ENCODE data around the gene PRSS48. TPM values are rescaled to one million over a fixed set of nuclear protein-coding genes. Genes with fewer than 3 reads are reported as not detected.

Gene PRSS48
- total RNA-seq, 1 donor from 2014 or later: not detected

- no peak overlapping the region for H3K27ac Mint-ChIP-seq
- no peaks in the 10 kb centered on the region for H3K36me3 Mint-ChIP-seq
- no peaks in the 10 kb centered on the region for H3K9me3 Mint-ChIP-seq
- peaks cover 7% of the 10 kb centered on the region for H3K4me1 Mint-ChIP-seq
- no peak for TF ChIP-seq CTCF (IDR thresholded peaks at IDR 0.05; ENCODE audit: unreplicated experiment)
- no peak for DNase-seq (ENCODE audit: low spot score in 2 of 2, unreplicated experiment in 2 of 2)
- H3K27me3 Mint-ChIP-seq (ENCODE audit: low read depth): no peaks in the 10 kb centered on the region
- no peak overlapping the region for H3K4me3 Mint-ChIP-seq
Measured at GRCh38 chr4:151314479-151314878, 37.5 kb downstream of the PRSS48 start.

DNA sequence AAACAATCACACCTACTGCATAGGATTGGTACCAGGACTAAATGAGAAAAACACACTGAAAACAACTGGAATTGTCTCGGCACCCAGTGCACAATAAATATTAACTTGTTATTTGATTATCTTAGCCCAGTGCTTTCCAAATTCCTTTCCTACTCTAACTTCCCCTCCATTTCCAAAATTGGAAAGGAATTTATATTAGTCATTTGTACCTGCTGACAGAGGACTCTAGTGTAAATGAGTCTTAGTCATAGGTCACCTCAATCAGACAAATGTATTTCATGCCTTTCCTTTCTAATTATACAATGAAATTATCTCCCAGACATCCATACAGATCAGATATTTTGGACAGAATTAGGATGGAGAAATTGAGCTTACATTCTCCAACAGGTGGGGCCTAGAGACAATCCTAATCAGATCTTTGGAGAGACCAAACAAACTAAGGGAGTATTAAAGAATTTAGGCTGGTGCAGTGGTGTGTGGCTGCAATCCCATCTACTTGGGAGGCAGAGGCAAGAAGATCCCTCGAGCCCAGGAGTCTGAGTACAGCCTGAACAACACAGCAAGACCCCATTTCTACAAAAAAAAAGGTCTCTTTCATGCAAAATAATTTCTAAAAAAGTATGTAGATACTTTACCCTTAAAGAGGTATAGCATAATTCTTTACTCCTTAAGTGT, 38.4 kb downstream of the PRSS48 start:
- Mint-ChIP-seq H3K4me3 (no peak overlapping the region), H3K27me3 (ENCODE audit: low read depth) (no peaks in the 10 kb centered on the region), H3K36me3 (peaks cover 2% of the 10 kb centered on the region), H3K9me3 (no peaks in the 10 kb centered on the region), H3K27ac (no peak overlapping the region), H3K4me1 (peaks cover 7% of the 10 kb centered on the region)
- no peak for DNase-seq (ENCODE audit: low spot score in 2 of 2, unreplicated experiment in 2 of 2)
- TF ChIP-seq CTCF (IDR thresholded peaks at IDR 0.05; ENCODE audit: unreplicated experiment): no peak

- no peak for TF ChIP-seq CTCF (IDR thresholded peaks at IDR 0.05; ENCODE audit: unreplicated experiment)
- Mint-ChIP-seq H3K27me3 (ENCODE audit: low read depth) (no peaks in the 10 kb centered on the region), H3K4me3 (no peak overlapping the region), H3K9me3 (no peaks in the 10 kb centered on the region), H3K4me1 (peaks cover 13% of the 10 kb centered on the region), H3K36me3 (peaks cover 2% of the 10 kb centered on the region), H3K27ac (no peak overlapping the region)
- no peak for DNase-seq (ENCODE audit: low spot score in 2 of 2, unreplicated experiment in 2 of 2)
Measured at GRCh38 chr4:151316645-151317044, 39.7 kb downstream of the PRSS48 start.

DNA sequence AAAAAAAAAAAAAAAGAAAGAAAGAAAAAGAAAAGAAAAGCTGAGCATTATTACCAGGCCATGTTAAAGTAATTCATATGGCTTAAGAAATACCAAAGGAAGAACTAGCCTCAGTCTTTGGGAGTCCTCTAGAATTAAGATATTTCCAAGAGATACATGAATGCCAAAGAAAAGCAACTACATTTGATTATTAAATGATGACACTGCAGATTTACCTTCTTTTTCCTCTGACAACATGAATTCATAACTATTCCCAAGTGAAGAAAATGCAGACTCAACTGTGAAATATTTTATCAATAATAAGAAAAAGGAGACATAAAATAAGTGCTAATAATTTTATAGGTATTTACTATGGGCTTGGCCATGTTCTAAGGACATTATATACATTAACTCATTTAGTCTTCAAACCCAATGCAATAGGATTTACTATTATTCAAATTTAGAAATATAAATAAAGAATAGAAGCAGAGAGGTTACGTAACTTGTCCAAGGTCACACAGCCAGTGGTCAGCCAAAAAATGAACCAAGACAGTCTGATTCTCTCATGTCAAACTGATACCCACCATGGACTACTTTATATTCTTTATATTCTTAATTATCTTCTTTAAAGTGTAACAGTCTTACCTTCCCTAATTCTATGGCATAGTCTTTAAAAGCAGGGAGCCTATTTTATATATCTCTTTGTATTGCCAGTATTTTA, 41.5 kb downstream of the PRSS48 start:
- Mint-ChIP-seq H3K27me3 (ENCODE audit: low read depth) (no peaks in the 10 kb centered on the region), H3K4me1 (peaks cover 28% of the 10 kb centered on the region), H3K27ac (no peak overlapping the region), H3K36me3 (peaks cover 2% of the 10 kb centered on the region), H3K9me3 (no peaks in the 10 kb centered on the region), H3K4me3 (no peak overlapping the region)
- TF ChIP-seq CTCF (IDR thresholded peaks at IDR 0.05; ENCODE audit: unreplicated experiment): no peak
- DNase-seq (ENCODE audit: low spot score in 2 of 2, unreplicated experiment in 2 of 2): no peak

GRCh38 chr4:151319490-151319889, 42.5 kb downstream of the PRSS48 start:
- H3K36me3 Mint-ChIP-seq: peaks cover 2% of the 10 kb centered on the region
- no peak for TF ChIP-seq CTCF (IDR thresholded peaks at IDR 0.05; ENCODE audit: unreplicated experiment)
- H3K4me1 Mint-ChIP-seq: peaks cover 37% of the 10 kb centered on the region
- no peaks in the 10 kb centered on the region for H3K9me3 Mint-ChIP-seq
- H3K27me3 Mint-ChIP-seq (ENCODE audit: low read depth): no peaks in the 10 kb centered on the region
- H3K27ac Mint-ChIP-seq: no peak overlapping the region
- DNase-seq (ENCODE audit: low spot score in 2 of 2, unreplicated experiment in 2 of 2): no peak
- no peak overlapping the region for H3K4me3 Mint-ChIP-seq
